Esophagus (tissue), 2 donors: Measurements from ENCODE around the gene MEOX2. TPM values are rescaled to one million over a fixed set of nuclear protein-coding genes. Genes with fewer than 3 reads are reported as not detected.

ENCODE experiments used
- H3K27ac ChIP-seq, 2 donors: one replicate each; pipeline ENCODE4 v1.5.1; 2013; ENCODE audit warnings: low read depth in 2 of 2, mild to moderate bottlenecking in 2 of 2, inconsistent platforms in 1 of 2, low read length in 1 of 2, moderate library complexity in 1 of 2
- H3K27me3 ChIP-seq, 2 donors: one replicate each; pipeline ENCODE4 v1.6.1; 2013; ENCODE audit warnings: low read length in 2 of 2, control low read depth in 1 of 2, mild to moderate bottlenecking in 1 of 2; ENCODE audit not compliant: insufficient read depth in 2 of 2, control insufficient read depth in 1 of 2
- H3K36me3 ChIP-seq, 2 donors: one replicate each; pipeline ENCODE4 v1.6.1; 2013; ENCODE audit warnings: low read length in 1 of 2; ENCODE audit not compliant: control insufficient read depth in 2 of 2, insufficient read depth in 2 of 2
- H3K4me1 ChIP-seq, 2 donors: one replicate each; pipeline ENCODE4 v1.6.1; 2013; ENCODE audit warnings: low read length in 1 of 2; ENCODE audit not compliant: control insufficient read depth in 2 of 2, insufficient read depth in 2 of 2
- H3K4me3 ChIP-seq, 2 donors: one replicate each; pipeline ENCODE4 v1.5.1; 2013; ENCODE audit warnings: low read length in 2 of 2, mild to moderate bottlenecking in 2 of 2, low read depth in 1 of 2, moderate library complexity in 1 of 2
- H3K9me3 ChIP-seq, 2 donors: one replicate each; pipeline ENCODE4 v1.6.1; 2013; ENCODE audit warnings: mild to moderate bottlenecking in 2 of 2, low read depth in 1 of 2, low read length in 1 of 2, moderate library complexity in 1 of 2; ENCODE audit not compliant: control insufficient read depth in 2 of 2, insufficient read depth in 1 of 2
- WGBS, 2 donors: extraction: QIAGEN DNeasy Blood & Tissue Kit; methylation state at CpG; one replicate each; pipeline ENCODE4 v1.1.7; 2013; 5-methylcytosine and 5-hydroxymethylcytosine counted together
- polyA plus RNA-seq, 2 donors: library from polyadenylated mRNA; stranded (reverse); fragments of 200-250 nt; gene quantifications; one replicate each; pipeline ENCODE4 v1.2.3, GENCODE V29; 2013
- donor health status: healthy with polysubstance abuse.
- donor health status: Bipolar disorder and iron deficiency.

Gene MEOX2
- polyA plus RNA-seq, 2 donors = 0.67 to 0.94 TPM

DNA sequence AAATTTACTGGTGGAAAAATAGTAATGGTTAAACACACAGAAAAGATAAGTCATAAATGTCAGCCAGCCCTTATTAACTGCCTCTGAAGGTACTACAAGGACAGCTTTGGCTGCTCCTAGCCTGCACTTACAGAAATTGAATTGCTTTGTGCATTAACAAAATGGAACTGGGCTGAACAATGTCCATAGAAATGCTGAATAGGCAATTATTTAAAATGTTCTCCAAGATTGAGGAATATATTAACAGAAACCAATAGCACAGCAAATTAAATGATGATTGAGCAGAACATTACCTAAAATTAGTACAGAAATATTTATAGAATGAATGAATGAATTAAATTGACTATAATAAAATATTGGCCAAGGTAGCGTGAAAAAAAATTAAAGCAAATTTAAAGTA, 82.3 kb downstream of the MEOX2 start:
- Histone ChIP-seq H3K27ac (no peak overlapping the region), H3K27me3 (no peaks in the 10 kb centered on the region), H3K36me3 (no peaks in the 10 kb centered on the region), H3K9me3 (peaks cover 0 to 3% of the 10 kb centered on the region in 2 donors), H3K4me1 (no peaks in the 10 kb centered on the region), H3K4me3 (no peak overlapping the region)
- WGBS, 2 donors = 98 to 100% methylated on average over 1 of the region's 1 CpG

GRCh38 chr7:15603124-15603523, 83.4 kb downstream of the MEOX2 start:
- Histone ChIP-seq H3K27me3 (no peaks in the 10 kb centered on the region), H3K4me3 (no peak overlapping the region), H3K36me3 (no peaks in the 10 kb centered on the region), H3K27ac (no peak overlapping the region), H3K9me3 (peaks cover 0 to 3% of the 10 kb centered on the region in 2 donors), H3K4me1 (no peaks in the 10 kb centered on the region)
- 63 to 75% methylated on average over 2 of the region's 2 CpGs for WGBS, 2 donors

DNA sequence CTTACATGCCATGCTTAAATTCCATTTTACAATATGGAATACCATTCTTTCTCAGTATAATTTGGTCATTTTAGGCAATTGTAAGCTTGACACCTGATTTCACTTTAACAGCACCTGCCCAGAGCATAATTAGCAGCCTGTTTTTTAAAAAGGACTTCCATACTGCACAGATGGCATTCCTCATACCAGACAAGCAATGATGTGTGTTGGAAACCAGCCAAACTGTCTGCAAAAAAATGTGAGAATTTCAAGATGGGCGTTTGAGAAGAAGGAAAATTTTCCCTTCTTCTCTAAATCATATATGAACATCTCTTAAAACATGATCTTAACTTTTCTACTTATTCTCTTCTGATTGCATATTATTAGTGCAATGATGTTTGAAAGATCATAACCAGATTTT, 84.2 kb downstream of the MEOX2 start:
- 20 to 34% methylated on average over 1 of the region's 1 CpG for WGBS, 2 donors
- Histone ChIP-seq H3K36me3 (no peaks in the 10 kb centered on the region), H3K9me3 (peaks cover 0 to 3% of the 10 kb centered on the region in 2 donors), H3K27ac (no peak overlapping the region), H3K27me3 (no peaks in the 10 kb centered on the region), H3K4me3 (no peak overlapping the region), H3K4me1 (no peaks in the 10 kb centered on the region)

GRCh38 chr7:15601175-15601574, 85.3 kb downstream of the MEOX2 start:
- no peaks in the 10 kb centered on the region for H3K36me3 ChIP-seq
- H3K4me1 ChIP-seq = no peaks in the 10 kb centered on the region
- no peak overlapping the region for H3K27ac ChIP-seq
- H3K27me3 ChIP-seq = no peaks in the 10 kb centered on the region
- peaks cover 0 to 3% of the 10 kb centered on the region in 2 donors for H3K9me3 ChIP-seq
- H3K4me3 ChIP-seq = no peak overlapping the region
- 76 to 82% methylated on average over 1 of the region's 1 CpG for WGBS, 2 donors

DNA sequence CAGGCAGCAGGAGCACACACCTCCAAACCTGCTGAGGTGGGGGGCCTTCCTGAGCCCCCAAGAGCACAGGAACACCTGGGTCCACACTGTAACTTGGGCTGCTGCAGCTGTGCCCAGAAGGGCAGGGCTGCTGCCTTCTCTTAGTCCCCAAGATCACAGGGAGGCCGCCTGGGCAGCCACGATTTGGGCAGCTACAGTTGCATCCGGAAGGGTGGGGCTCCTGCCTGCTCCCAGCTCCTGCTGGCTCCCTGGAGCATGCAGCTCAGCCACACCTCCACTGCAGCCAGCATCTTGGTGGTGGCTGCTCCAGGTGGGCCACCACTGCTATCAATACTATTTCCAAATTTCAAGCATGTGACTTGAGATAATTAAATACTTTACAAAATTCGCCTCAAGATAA, 86.2 kb downstream of the MEOX2 start:
- H3K27me3 ChIP-seq = no peaks in the 10 kb centered on the region
- 81 to 87% methylated on average over 4 of the region's 4 CpGs for WGBS, 2 donors
- no peak overlapping the region for H3K4me3 ChIP-seq

GRCh38 chr7:15594461-15594860, 92.0 kb downstream of the MEOX2 start:
- no peaks in the 10 kb centered on the region for H3K9me3 ChIP-seq
- no peaks in the 10 kb centered on the region for H3K4me1 ChIP-seq
- 65 to 76% methylated on average over 5 of the region's 5 CpGs for WGBS, 2 donors
- H3K4me3 ChIP-seq = no peak overlapping the region
- H3K27ac ChIP-seq = no peak overlapping the region
- no peaks in the 10 kb centered on the region for H3K36me3 ChIP-seq
- H3K27me3 ChIP-seq = no peaks in the 10 kb centered on the region

More for the DNA sequence above, 86.2 kb downstream of the MEOX2 start:
- H3K4me1 ChIP-seq = no peaks in the 10 kb centered on the region
- peaks cover 0 to 3% of the 10 kb centered on the region in 2 donors for H3K9me3 ChIP-seq
- no peaks in the 10 kb centered on the region for H3K36me3 ChIP-seq
- no peak overlapping the region for H3K27ac ChIP-seq

DNA sequence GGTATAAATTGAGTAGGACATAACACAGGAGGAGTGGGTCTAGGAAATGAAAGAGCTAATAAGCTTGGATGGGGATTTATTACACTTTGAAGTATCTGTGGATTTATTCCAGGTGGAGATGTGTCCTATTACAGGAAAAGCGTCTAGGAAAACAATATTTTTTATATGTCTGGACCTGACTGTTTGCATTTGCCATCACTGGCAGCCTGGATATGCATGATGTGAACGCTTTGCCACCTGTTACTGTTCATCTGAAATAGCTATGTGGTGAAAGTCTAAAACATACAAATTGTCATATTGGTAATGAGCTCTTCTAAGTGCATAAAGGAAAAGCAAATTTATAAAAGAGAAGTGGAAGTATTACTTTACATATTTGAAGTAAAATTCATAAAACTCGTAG, 93.1 kb downstream of the MEOX2 start:
- H3K4me1 ChIP-seq = no peaks in the 10 kb centered on the region
- WGBS, 2 donors = 76 to 88% methylated on average over 3 of the region's 3 CpGs
- H3K27ac ChIP-seq = no peak overlapping the region
- H3K36me3 ChIP-seq = no peaks in the 10 kb centered on the region
- H3K27me3 ChIP-seq = no peaks in the 10 kb centered on the region
- H3K4me3 ChIP-seq = no peak overlapping the region
- H3K9me3 ChIP-seq = no peaks in the 10 kb centered on the region

DNA sequence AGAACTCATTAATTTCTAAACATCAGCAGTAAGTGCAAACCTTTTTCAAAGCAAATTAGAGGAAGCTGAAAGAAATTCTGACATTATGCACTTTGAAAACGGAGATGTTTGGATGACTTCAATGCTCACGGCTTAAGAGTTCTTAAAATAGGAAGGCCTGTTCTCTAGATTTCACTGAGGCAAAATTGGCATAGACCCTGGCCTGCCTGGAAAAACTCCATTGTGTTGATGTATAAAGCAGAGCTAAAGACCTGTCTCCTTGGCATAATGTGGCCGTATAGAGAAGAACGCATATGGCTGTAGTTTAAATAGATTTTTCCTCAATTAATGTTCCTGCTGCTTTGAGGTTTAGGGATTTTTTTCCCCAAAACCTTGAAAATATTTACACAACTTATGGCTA, 100.2 kb downstream of the MEOX2 start:
- no peak overlapping the region for H3K4me3 ChIP-seq
- H3K4me1 ChIP-seq = no peaks in the 10 kb centered on the region
- H3K27me3 ChIP-seq = no peaks in the 10 kb centered on the region
- 80 to 90% methylated on average over 4 of the region's 4 CpGs for WGBS, 2 donors
- no peaks in the 10 kb centered on the region for H3K36me3 ChIP-seq
- no peak overlapping the region for H3K27ac ChIP-seq
- H3K9me3 ChIP-seq = peaks cover 0 to 3% of the 10 kb centered on the region in 2 donors

DNA sequence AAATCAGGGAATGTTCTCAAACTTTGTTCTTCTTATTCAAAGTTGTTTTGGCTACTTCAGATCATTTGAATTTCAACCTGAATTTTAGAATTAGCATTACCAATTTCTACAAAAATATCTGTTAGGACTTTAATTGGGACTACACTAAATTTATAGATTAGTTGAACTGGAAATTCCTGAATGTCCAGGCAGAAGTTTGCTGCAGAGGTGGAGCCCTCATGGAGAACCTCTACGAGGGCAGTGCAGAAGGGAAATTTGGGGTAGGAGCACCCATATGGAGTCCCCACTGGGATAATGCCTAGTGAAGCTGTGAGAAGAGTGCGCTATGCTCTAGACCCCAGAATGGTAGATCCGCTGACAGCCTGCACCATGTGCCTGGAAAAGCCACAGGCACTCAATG, 101.9 kb downstream of the MEOX2 start:
- Histone ChIP-seq H3K4me3 (no peak overlapping the region), H3K27me3 (no peaks in the 10 kb centered on the region), H3K4me1 (no peaks in the 10 kb centered on the region), H3K9me3 (peaks cover 0 to 3% of the 10 kb centered on the region in 2 donors), H3K27ac (no peak overlapping the region), H3K36me3 (no peaks in the 10 kb centered on the region)
- 86 to 89% methylated on average over 3 of the region's 3 CpGs for WGBS, 2 donors

DNA sequence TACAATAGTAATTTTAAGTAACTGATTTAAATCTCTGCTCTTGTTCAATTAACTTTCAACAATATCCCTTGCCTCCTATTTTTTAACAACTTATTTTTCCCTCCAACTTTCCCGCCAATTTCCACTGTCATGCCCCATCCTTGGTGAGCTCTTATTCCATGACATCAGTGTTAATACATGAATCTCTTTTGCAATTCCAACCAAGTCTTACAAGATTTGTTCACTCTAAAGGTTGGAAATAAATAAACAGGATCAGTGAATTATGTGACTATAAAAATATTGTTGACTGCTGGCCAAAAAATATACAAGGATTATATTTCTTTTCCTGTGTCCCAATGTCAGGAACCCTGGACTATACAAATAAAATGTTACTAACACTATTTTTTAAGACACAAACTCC, 103.7 kb downstream of the MEOX2 start:
- no peaks in the 10 kb centered on the region for H3K27me3 ChIP-seq
- no peaks in the 10 kb centered on the region for H3K4me1 ChIP-seq
- H3K4me3 ChIP-seq = no peak overlapping the region
- no peaks in the 10 kb centered on the region for H3K36me3 ChIP-seq
- 69 to 83% methylated on average over 1 of the region's 1 CpG for WGBS, 2 donors
- peaks cover 0 to 3% of the 10 kb centered on the region in 2 donors for H3K9me3 ChIP-seq
- H3K27ac ChIP-seq = no peak overlapping the region
